Mesodermal cell (in vitro differentiated cells): Measurements from ENCODE around the gene NUDT3.
A peak's percentile ranks its signal among the peaks of the same experiment; 100 is the strongest.
"Not testable (repeated sequence)": the region's sequence is repeated elsewhere in the genome, so short reads cannot be mapped to it uniquely, and the experiment has no call there.

ENCODE experiments used
- H3K27ac ChIP-seq: 2 replicates; pipeline ENCODE4 v1.7.0; 2013; ENCODE audit warnings: mild to moderate bottlenecking, low read depth, low read length, moderate library complexity; ENCODE audit not compliant: severe bottlenecking
- H3K36me3 ChIP-seq: 2 replicates; pipeline ENCODE4 v1.7.1; 2013; ENCODE audit warnings: mild to moderate bottlenecking, low read length, moderate library complexity; ENCODE audit not compliant: control insufficient read depth, insufficient read depth
- H3K4me1 ChIP-seq: one replicate; pipeline ENCODE4 v1.7.1; 2013; ENCODE audit warnings: mild to moderate bottlenecking, low read length; ENCODE audit not compliant: insufficient read depth, control insufficient read depth, poor library complexity, severe bottlenecking
- H3K4me3 ChIP-seq: 2 replicates; pipeline ENCODE4 v1.7.0; 2013; ENCODE audit warnings: low read length, control low read depth, mild to moderate bottlenecking; ENCODE audit not compliant: insufficient read depth, poor library complexity, severe bottlenecking; ENCODE audit errors: extremely low read depth
- H3K9me3 ChIP-seq: 2 replicates; pipeline ENCODE4 v1.7.1; 2013; ENCODE audit warnings: mild to moderate bottlenecking, low read length, moderate library complexity; ENCODE audit not compliant: control insufficient read depth
- WGBS, 2 experiments: methylation state at CpG; one replicate each; pipeline ENCODE4 v1.1.5; 2013; ENCODE audit warnings: missing lambda C conversion rate in 2 of 2; ENCODE audit not compliant: insufficient coverage in 2 of 2; 5-methylcytosine and 5-hydroxymethylcytosine counted together

Gene NUDT3

DNA sequence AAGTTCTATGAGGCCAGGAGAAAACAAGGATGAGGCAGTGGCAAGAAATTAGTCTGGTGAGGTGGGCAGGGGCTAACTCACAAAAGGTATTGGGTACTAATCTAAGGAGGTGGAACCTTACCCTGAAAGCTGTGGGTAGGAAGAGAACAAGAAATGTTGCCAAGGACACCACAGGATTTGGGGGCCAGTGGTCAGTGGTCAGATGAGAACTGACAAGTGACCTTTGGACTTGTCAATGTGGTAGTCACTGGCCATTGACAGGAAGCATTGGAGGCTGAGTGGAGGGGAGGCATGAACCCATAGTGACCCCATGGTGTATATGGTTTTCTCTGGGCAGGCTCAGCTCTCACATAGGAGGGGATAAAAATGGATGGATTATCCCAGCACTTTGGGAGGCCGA lies 118.3 kb downstream of the NUDT3 start:
- Histone ChIP-seq H3K4me1 (peaks cover 8% of the 10 kb centered on the region), H3K4me3 (no peak overlapping the region), H3K36me3 (peaks cover 11% of the 10 kb centered on the region), H3K9me3 (no peaks in the 10 kb centered on the region), H3K27ac (no peak overlapping the region)
- WGBS, 2 experiments: 100% methylated on average over 1 of the region's 1 CpG; no CpG with 5 or more reads in 1 of the 2 experiments

DNA sequence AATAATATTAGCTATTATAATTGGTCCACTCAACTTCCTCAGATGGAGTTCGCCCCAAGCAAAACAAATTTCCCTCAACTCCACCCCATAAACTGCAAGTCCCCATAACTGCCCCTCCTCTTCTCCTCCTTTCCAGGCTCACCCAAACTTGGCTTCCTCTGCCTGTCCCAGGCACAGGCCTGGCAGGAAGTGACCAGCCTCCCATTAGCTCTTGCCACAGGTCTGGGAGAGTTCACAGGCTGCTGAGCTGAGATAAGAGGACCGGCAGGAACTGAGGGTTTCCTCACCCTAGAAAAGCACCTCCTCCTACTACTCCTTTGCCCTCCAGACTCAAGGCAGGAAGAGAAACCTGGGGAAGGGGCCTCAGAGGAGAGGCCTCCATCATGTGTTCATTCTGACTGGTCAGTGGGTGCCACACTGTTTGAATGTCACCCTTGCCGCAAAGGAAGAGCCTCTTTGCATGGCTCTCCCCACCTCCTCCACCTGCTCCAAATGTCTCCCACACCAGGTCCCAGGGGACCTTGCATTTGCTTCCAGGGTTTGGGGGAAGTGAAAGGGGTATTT lies 119.1 kb downstream of the NUDT3 start:
- Histone ChIP-seq H3K27ac (peak overlapping the region; percentile 51), H3K36me3 (peaks cover 4% of the 10 kb centered on the region), H3K9me3 (no peaks in the 10 kb centered on the region), H3K4me3 (no peak overlapping the region), H3K4me1 (peaks cover 8% of the 10 kb centered on the region)
- 100% methylated on average over 1 to 2 of the region's 3 CpGs for WGBS, 2 experiments

DNA sequence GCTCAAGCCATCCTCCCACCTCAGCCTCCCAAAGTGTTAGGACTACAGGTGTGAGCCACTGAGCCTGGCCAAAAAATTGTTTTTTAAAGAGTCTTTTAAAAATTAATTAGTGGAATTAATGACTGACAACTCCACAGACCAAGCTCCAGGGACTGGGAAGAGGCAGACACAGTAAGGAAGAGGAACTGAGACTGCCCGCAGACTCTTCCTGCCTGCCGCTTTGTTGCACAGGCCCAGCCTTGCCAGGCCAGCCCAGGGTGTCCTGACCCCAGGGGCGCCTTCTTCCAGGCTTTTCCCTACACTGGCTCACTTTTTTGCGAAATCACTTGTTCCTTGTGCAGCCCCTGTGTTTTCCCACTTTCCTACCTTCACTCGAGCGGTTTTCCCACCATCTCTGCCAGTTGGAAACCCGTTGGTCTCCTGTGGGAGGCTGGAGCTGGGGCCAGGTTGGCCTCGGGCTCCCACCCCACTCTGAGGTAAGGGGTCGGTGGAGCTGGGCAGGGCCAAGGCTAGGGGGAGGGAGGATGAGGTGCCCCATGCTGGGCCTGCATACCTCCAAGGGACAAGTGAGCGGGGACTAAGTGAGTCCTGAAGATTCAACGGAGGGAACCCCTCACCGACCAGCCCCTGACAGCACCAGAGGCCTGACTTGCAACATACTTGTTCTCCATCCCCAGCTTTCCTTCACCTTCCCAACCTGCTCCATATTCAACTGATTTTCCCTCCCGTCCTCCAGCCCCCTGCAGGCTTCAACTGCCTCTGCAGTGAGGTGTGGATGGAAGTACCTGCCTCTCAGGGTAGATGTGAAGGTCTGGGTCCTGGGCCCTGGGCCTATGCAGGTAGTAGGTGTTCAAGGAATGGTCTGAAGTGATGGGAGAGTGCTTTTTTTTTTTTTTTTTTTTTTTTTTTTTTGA lies 120.2 kb downstream of the NUDT3 start:
- no peaks in the 10 kb centered on the region for H3K9me3 ChIP-seq
- H3K27ac ChIP-seq: no peak overlapping the region
- no peak overlapping the region for H3K4me3 ChIP-seq
- no peaks in the 10 kb centered on the region for H3K36me3 ChIP-seq
- H3K4me1 ChIP-seq: peaks cover 8% of the 10 kb centered on the region
- 74 to 84% methylated on average over 5 to 9 of the region's 13 CpGs for WGBS, 2 experiments

DNA sequence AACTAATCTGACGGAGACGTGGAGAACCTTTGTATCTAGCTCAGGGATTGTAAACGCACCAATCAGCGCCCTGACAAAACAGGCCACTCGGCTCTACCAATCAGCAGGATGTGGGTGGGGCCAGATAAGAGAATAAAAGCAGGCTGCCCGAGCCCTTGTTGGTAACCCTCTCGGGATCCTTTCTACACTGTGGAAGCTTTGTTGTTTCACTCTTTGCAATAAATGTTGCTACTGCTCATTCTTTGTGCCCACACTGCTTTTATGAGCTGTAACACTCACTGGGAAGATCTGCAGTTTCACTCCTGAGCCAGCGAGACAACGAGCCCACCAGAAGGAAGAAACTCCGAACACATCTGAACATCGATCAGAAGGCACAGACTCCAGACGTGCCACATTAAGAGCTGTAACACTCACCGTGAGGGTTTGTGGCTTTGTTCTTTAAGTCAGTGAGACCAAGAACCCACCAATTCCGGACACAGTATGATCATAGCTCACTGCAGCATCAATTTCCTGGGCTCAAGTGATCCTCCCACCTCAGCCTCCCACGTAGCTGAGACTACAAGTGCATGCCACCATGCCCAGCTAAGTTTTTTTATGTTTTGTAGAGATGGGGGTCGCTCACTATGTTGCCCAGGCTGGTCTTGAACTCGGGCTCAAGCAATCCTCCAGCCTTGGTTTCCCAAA lies 122.7 kb downstream of the NUDT3 start:
- not testable (repeated sequence) for H3K4me1 ChIP-seq, H3K4me3 ChIP-seq, H3K27ac ChIP-seq, H3K36me3 ChIP-seq, H3K9me3 ChIP-seq
- WGBS, 2 experiments: 77 to 82% methylated on average over 12 to 16 of the region's 17 CpGs

DNA sequence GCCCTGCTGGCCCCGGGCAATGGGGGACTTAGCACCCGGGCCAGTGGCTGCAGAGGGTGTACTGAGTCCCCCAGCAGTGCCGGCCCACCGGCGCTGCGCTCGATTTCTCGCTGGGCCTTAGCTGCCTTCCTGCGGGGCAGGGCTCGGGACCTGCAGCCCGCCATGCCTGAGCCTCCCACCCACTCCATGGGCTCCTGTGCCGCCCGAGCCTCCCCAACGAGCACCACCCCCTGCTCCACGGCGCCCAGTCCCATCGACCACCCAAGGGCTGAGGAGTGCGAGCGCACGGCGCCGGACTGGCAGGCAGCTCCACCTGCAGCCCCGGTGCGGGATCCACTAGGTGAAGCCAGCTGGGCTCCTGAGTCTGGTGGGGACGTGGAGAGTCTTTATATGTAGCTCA lies 123.3 kb downstream of the NUDT3 start:
- H3K27ac ChIP-seq, H3K4me3 ChIP-seq, H3K36me3 ChIP-seq, H3K4me1 ChIP-seq, H3K9me3 ChIP-seq: not testable (repeated sequence)
- WGBS, 2 experiments: no CpG with 5 or more reads among the region's 25 CpGs

GRCh38 chr6:34267746-34268145 lies 124.7 kb downstream of the NUDT3 start:
- Histone ChIP-seq H3K27ac (no peak overlapping the region), H3K9me3 (peaks cover 4% of the 10 kb centered on the region), H3K4me1 (no peaks in the 10 kb centered on the region), H3K4me3 (no peak overlapping the region), H3K36me3 (no peaks in the 10 kb centered on the region)
- WGBS, 2 experiments: 85 to 86% methylated on average over 2 of the region's 2 CpGs

DNA sequence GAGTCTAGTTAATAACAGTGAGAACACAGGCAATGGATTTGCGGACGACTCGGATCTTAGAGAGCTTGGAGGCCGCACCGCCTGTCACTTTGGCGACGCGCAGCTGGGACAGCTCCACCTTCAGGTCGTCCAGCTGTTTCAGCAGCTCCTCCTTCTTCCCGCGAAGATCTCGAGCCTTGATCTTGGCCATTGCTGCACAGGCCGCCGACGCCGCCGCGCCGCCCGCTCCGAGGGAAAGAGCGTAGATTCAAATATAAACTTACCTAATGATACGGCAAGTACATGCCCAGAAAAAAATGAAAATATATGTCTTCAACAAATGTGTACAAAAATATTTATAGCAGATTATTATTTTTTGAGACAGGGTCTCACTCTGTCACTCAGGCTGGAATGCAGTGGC lies 129.0 kb downstream of the NUDT3 start:
- not testable (repeated sequence) for H3K4me1 ChIP-seq, H3K27ac ChIP-seq, H3K36me3 ChIP-seq, H3K9me3 ChIP-seq, H3K4me3 ChIP-seq
- WGBS, 2 experiments: 95 to 98% methylated on average over 12 to 23 of the region's 23 CpGs

- Histone ChIP-seq H3K27ac (no peak overlapping the region), H3K36me3 (no peaks in the 10 kb centered on the region), H3K9me3 (peaks cover 4% of the 10 kb centered on the region), H3K4me1 (no peaks in the 10 kb centered on the region), H3K4me3 (no peak overlapping the region)
- 90 to 94% methylated on average over 14 to 15 of the region's 17 CpGs for WGBS, 2 experiments
Observed at GRCh38 chr6:34260576-34261267, 131.7 kb downstream of the NUDT3 start.

GRCh38 chr6:34259529-34260069 lies 132.9 kb downstream of the NUDT3 start:
- H3K9me3 ChIP-seq: peaks cover 4% of the 10 kb centered on the region
- no peak overlapping the region for H3K27ac ChIP-seq
- WGBS, 2 experiments: 100% methylated on average over 3 of the region's 6 CpGs
- no peaks in the 10 kb centered on the region for H3K4me1 ChIP-seq
- no peaks in the 10 kb centered on the region for H3K36me3 ChIP-seq
- H3K4me3 ChIP-seq: no peak overlapping the region

- WGBS, 2 experiments: 100% methylated on average over 1 of the region's 2 CpGs; no CpG with 5 or more reads in 1 of the 2 experiments
- not testable (repeated sequence) for H3K4me3 ChIP-seq, H3K27ac ChIP-seq, H3K36me3 ChIP-seq, H3K9me3 ChIP-seq, H3K4me1 ChIP-seq
Observed at GRCh38 chr6:34252395-34252794, 140.1 kb downstream of the NUDT3 start.
